Measurements from ENCODE around the gene HAUS5.

DNA sequence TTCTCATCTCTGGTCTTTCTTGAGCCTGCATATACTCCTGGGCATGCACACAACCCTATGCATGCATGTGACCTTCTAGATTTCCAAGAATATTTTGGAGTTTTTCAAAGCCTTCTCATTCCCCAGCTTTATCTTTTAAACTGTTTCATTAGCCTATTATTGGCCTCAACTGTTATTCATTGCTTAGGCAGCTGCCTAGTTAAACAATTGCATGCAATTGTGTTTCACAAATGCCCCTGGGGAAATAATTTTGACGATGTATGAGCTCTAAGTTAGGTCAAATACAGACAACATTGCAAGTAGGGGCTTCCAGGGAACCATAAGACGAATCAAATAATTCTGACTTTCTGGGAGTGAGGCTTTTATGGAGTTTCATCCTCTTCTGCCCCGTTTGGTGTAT lies 51.4 kb downstream of the HAUS5 start:
- TF ChIP-seq, protein P1, sequence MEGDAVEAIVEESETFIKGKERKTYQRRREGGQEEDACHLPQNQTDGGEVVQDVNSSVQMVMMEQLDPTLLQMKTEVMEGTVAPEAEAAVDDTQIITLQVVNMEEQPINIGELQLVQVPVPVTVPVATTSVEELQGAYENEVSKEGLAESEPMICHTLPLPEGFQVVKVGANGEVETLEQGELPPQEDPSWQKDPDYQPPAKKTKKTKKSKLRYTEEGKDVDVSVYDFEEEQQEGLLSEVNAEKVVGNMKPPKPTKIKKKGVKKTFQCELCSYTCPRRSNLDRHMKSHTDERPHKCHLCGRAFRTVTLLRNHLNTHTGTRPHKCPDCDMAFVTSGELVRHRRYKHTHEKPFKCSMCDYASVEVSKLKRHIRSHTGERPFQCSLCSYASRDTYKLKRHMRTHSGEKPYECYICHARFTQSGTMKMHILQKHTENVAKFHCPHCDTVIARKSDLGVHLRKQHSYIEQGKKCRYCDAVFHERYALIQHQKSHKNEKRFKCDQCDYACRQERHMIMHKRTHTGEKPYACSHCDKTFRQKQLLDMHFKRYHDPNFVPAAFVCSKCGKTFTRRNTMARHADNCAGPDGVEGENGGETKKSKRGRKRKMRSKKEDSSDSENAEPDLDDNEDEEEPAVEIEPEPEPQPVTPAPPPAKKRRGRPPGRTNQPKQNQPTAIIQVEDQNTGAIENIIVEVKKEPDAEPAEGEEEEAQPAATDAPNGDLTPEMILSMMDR (IDR thresholded peaks at IDR 0.05 in 8 of 11, conservative IDR thresholded peaks at IDR 0.05 in 3 of 11) = no peak
- no peak for TF ChIP-seq POLR2AphosphoS5 (IDR thresholded peaks at IDR 0.05)
